CD4-positive, alpha-beta T cell treated with Interleukin-10 for 1 hour (primary cell): ENCODE results near the gene BCL2L1.
"Not testable (repeated sequence)": the region's sequence is repeated elsewhere in the genome, so short reads cannot be mapped to it uniquely, and the experiment has no call there.

Experiments used
- DNase-seq: peaks from one replicate; pipeline ENCODE4 v3.0.0-alpha.2; 2020

Gene BCL2L1

GRCh38 chr20:31722257-31723068, at the start of gene BCL2L1:
Gene BCL2L1, minus strand, starts transcription at chr20:31722868. Its CDS starts 650 bp downstream, at chr20:31722218.
- DNase-seq = peak; percentile 65

GRCh38 chr20:31770243-31770642, 47.6 kb upstream of the BCL2L1 start:
- DNase-seq = peak; percentile 22

GRCh38 chr20:31769681-31770080, 47.0 kb upstream of the BCL2L1 start:
- no peak for DNase-seq

GRCh38 chr20:31767805-31768204, 45.1 kb upstream of the BCL2L1 start:
- no peak for DNase-seq

- no peak for DNase-seq
Measured at GRCh38 chr20:31764641-31765305, 42.1 kb upstream of the BCL2L1 start.

GRCh38 chr20:31760519-31761240, 38.0 kb upstream of the BCL2L1 start:
- no peak for DNase-seq

GRCh38 chr20:31759836-31760518, 37.3 kb upstream of the BCL2L1 start:
- no peak for DNase-seq

GRCh38 chr20:31758991-31759390, 36.3 kb upstream of the BCL2L1 start:
- no peak for DNase-seq

- DNase-seq = no peak
Measured at GRCh38 chr20:31758521-31758920, 35.9 kb upstream of the BCL2L1 start.

- no peak for DNase-seq
Measured at GRCh38 chr20:31757254-31757653, 34.6 kb upstream of the BCL2L1 start.

- no peak for DNase-seq
Measured at GRCh38 chr20:31751126-31751525, 28.5 kb upstream of the BCL2L1 start.

GRCh38 chr20:31749223-31749622, 26.6 kb upstream of the BCL2L1 start:
- no peak for DNase-seq

GRCh38 chr20:31747640-31748039, 25.0 kb upstream of the BCL2L1 start:
- no peak for DNase-seq

- not testable (repeated sequence) for DNase-seq
Measured at GRCh38 chr20:31747028-31747427, 24.4 kb upstream of the BCL2L1 start.

GRCh38 chr20:31746068-31746878, 23.6 kb upstream of the BCL2L1 start:
- no peak for DNase-seq

GRCh38 chr20:31740656-31741323, 18.1 kb upstream of the BCL2L1 start:
- DNase-seq = no peak

GRCh38 chr20:31740208-31740607, 17.5 kb upstream of the BCL2L1 start:
- peak; percentile 41 for DNase-seq

GRCh38 chr20:31739550-31739977, 16.9 kb upstream of the BCL2L1 start:
- DNase-seq = no peak

- peak; percentile 88 for DNase-seq
Measured at GRCh38 chr20:31738729-31739549, 16.3 kb upstream of the BCL2L1 start, which contains the start of gene TPX2. Gene TPX2, plus strand, starts transcription at chr20:31739290. Its CDS starts 18,187 bp downstream, at chr20:31757477.

GRCh38 chr20:31731321-31731717, 8.7 kb upstream of the BCL2L1 start:
- DNase-seq = no peak
